Gastroesophageal sphincter (tissue), 4 donors: ENCODE results near the gene MRPS18A. TPM values are rescaled to one million over a fixed set of nuclear protein-coding genes. Genes with fewer than 3 reads are reported as not detected.

Experiments used
- ATAC-seq: fragments of 150-250 bp; one replicate; pipeline ENCODE4 v1.9.1; 2016; ENCODE audit warnings: mild to moderate bottlenecking, moderate library complexity
- H3K27ac ChIP-seq, 4 donors: fragments of 200-600 bp; sonication (generic) in 3 of 4; 1 replicate in 3 of 4; 2 replicates in 1 of 4; pipeline ENCODE4 v1.5.1; 2016 to 2019
- H3K27me3 ChIP-seq: fragments of 200-600 bp; sonication (generic); one replicate; pipeline ENCODE4 v1.5.1; 2019
- H3K36me3 ChIP-seq, 2 donors: fragments of 200-600 bp; sonication (generic); one replicate each; pipeline ENCODE4 v1.5.1; 2019; ENCODE audit warnings: control low read depth in 1 of 2
- H3K4me1 ChIP-seq, 3 donors: fragments of 200-600 bp; sonication (generic); 1 replicate in 2 of 3; 2 replicates in 1 of 3; pipeline ENCODE4 v1.5.1; 2016 to 2019; ENCODE audit warnings: control low read depth in 2 of 3
- H3K4me3 ChIP-seq, 2 donors: fragments of 200-600 bp; sonication (generic); one replicate each; pipeline ENCODE4 v1.5.1; 2019; ENCODE audit warnings: mild to moderate bottlenecking in 1 of 2, moderate library complexity in 1 of 2
- H3K9me3 ChIP-seq, 3 donors: fragments of 200-600 bp; sonication (generic); one replicate each; pipeline ENCODE4 v1.5.1; 2017 to 2019; ENCODE audit warnings: control low read depth in 2 of 3
- CTCF ChIP-seq, 4 experiments: fragments of 200-600 bp in 2 of 4; fragments of 450-650 bp in 2 of 4; sonication (generic) in 1 of 4; IDR thresholded peaks; one replicate each; pipeline ENCODE4 v1.5.1; 2017 to 2019; ENCODE audit warnings: antibody characterized with exemption in 4 of 4, mild to moderate bottlenecking in 2 of 4, moderate library complexity in 2 of 4
- EP300 ChIP-seq: sonication (generic); formaldehyde crosslinking; IDR thresholded peaks from one replicate; pipeline ENCODE4 v1.6.1; 2017; ENCODE audit warnings: antibody characterized with exemption, mild to moderate bottlenecking
- POLR2A ChIP-seq, 2 donors: fragments of 450-650 bp; IDR thresholded peaks; one replicate each; pipeline ENCODE4 v1.6.1; 2017; ENCODE audit warnings: antibody characterized with exemption in 2 of 2, mild to moderate bottlenecking in 2 of 2, moderate library complexity in 1 of 2
- POLR2AphosphoS5 ChIP-seq: sonication (generic); formaldehyde crosslinking; IDR thresholded peaks from one replicate; pipeline ENCODE4 v1.6.1; 2017; ENCODE audit warnings: antibody characterized with exemption
- WGBS, 2 donors: methylation state at CpG; one replicate each; pipeline ENCODE4 v1.1.5; 2018; ENCODE audit warnings: low coverage in 1 of 2; 5-methylcytosine and 5-hydroxymethylcytosine counted together
- total RNA-seq, 4 donors: library from RNA; depleted of rRNA; stranded (reverse); fragments of >200 nt; gene quantifications; one replicate each; pipeline ENCODE4 v1.1.0, GENCODE V29; 2016

Gene MRPS18A
- total RNA-seq, 4 donors from 2014 or later = 36.3 to 47.3 (median 38.6) TPM

GRCh38 chr6:43727634-43728033 lies 40.0 kb upstream of the MRPS18A start:
- no peaks in the 10 kb centered on the region for H3K27me3 ChIP-seq
- H3K27ac ChIP-seq = no peak overlapping the region
- WGBS, 2 donors = 72 to 83% methylated on average over 3 of the region's 3 CpGs
- peaks cover 0 to 15% (median 0%) of the 10 kb centered on the region in 3 donors for H3K9me3 ChIP-seq
- TF ChIP-seq CTCF (IDR thresholded peaks at IDR 0.05) = no peak
- TF ChIP-seq EP300 = no peak
- no peak for TF ChIP-seq POLR2A (IDR thresholded peaks at IDR 0.05)
- TF ChIP-seq POLR2AphosphoS5 = no peak
- no peak overlapping the region for H3K4me3 ChIP-seq
- ATAC-seq = no peak
- H3K36me3 ChIP-seq = no peaks in the 10 kb centered on the region
- H3K4me1 ChIP-seq = no peaks in the 10 kb centered on the region

- H3K9me3 ChIP-seq = peaks cover 0 to 10% (median 0%) of the 10 kb centered on the region in 3 donors
- 60 to 94% methylated on average over 1 to 2 of the region's 7 CpGs for WGBS, 2 donors
- no peaks in the 10 kb centered on the region for H3K36me3 ChIP-seq
- ATAC-seq = no peak
- H3K4me3 ChIP-seq = no peak overlapping the region
- no peaks in the 10 kb centered on the region for H3K27me3 ChIP-seq
- no peaks in the 10 kb centered on the region for H3K4me1 ChIP-seq
- no peak overlapping the region for H3K27ac ChIP-seq
- TF ChIP-seq POLR2A (IDR thresholded peaks at IDR 0.05) (no peak), POLR2AphosphoS5 (no peak), CTCF (IDR thresholded peaks at IDR 0.05) (no peak), EP300 (no peak)
Observed at GRCh38 chr6:43725643-43726580, 38.3 kb upstream of the MRPS18A start.

GRCh38 chr6:43724914-43725642 lies 37.5 kb upstream of the MRPS18A start:
- H3K27ac ChIP-seq = no peak overlapping the region
- 66 to 93% methylated on average over 3 of the region's 17 CpGs for WGBS, 2 donors
- H3K9me3 ChIP-seq = peaks cover 0 to 2% (median 0%) of the 10 kb centered on the region in 3 donors
- H3K36me3 ChIP-seq = no peaks in the 10 kb centered on the region
- peak; percentile 91 for ATAC-seq
- no peaks in the 10 kb centered on the region for H3K27me3 ChIP-seq
- no peaks in the 10 kb centered on the region for H3K4me1 ChIP-seq
- TF ChIP-seq POLR2AphosphoS5 = peak; percentile 12
- no peak for TF ChIP-seq EP300
- no peak for TF ChIP-seq POLR2A (IDR thresholded peaks at IDR 0.05)
- no peak overlapping the region for H3K4me3 ChIP-seq

- no peak for ATAC-seq
- H3K4me1 ChIP-seq = no peaks in the 10 kb centered on the region
- H3K27me3 ChIP-seq = no peaks in the 10 kb centered on the region
- H3K36me3 ChIP-seq = no peaks in the 10 kb centered on the region
- no peaks in the 10 kb centered on the region for H3K9me3 ChIP-seq
- TF ChIP-seq POLR2A (IDR thresholded peaks at IDR 0.05) = no peak
- TF ChIP-seq EP300 = no peak
- no peak for TF ChIP-seq POLR2AphosphoS5
- no peak for TF ChIP-seq CTCF (IDR thresholded peaks at IDR 0.05)
- no peak overlapping the region for H3K4me3 ChIP-seq
- WGBS, 2 donors = 83% methylated on average over 1 of the region's 2 CpGs; no CpG with 5 or more reads in 1 of the 2 donors
- H3K27ac ChIP-seq = no peak overlapping the region
Observed at GRCh38 chr6:43724354-43724753, 36.8 kb upstream of the MRPS18A start.

- Histone ChIP-seq H3K27me3 (no peaks in the 10 kb centered on the region), H3K4me3 (no peak overlapping the region), H3K9me3 (no peaks in the 10 kb centered on the region), H3K4me1 (no peaks in the 10 kb centered on the region), H3K36me3 (no peaks in the 10 kb centered on the region), H3K27ac (no peak overlapping the region)
- no peak for ATAC-seq
- peak in 3 of 4 experiments; percentile 23 to 60 (median 45) for TF ChIP-seq CTCF (IDR thresholded peaks at IDR 0.05)
- TF ChIP-seq POLR2A (IDR thresholded peaks at IDR 0.05) = no peak
- WGBS, 2 donors = 36 to 48% methylated on average over 3 to 7 of the region's 9 CpGs
Observed at GRCh38 chr6:43723737-43724295, 36.2 kb upstream of the MRPS18A start.
